HCT116 (cell line): Measurements from ENCODE around the gene ETNK2. TPM values are rescaled to one million over a fixed set of nuclear protein-coding genes. Genes with fewer than 3 reads are reported as not detected.

Source experiments
- ATAC-seq: fragments of 200-7000 bp; cut with Tn5 transposase; 2 replicates; pipeline ENCODE4 v1.9.1; 2020; ENCODE audit warnings: mild to moderate bottlenecking, moderate library complexity
- BruUV-seq: library from RNA; stranded (reverse); fragments of 400-500 nt; replicated peaks from 2 replicates; lab custom pipeline; 2021; lab: Mats Ljungman, UMichigan
- CTCF ChIA-PET: fragments of 300-600 bp; sonication (Branson Sonifier 250); formaldehyde crosslinking; loops from one replicate; lab custom pipeline; 2021; ENCODE audit warnings: antibody characterized with exemption; lab: Charles Lee
- POLR2A ChIA-PET: fragments of 300-600, 350-600 bp; sonication (Branson Sonifier 250); formaldehyde crosslinking; loops from one replicate; lab custom pipeline; 2021; ENCODE audit warnings: antibody characterized with exemption; lab: Charles Lee
- RAD21 ChIA-PET, 2 experiments: fragments of 300-600 bp; sonication (Branson Sonifier 250); formaldehyde crosslinking; loops; one replicate each; lab custom pipeline; 2023; ENCODE audit warnings: low total read pairs in 2 of 2; ENCODE audit not compliant: uncharacterized antibody in 2 of 2, unreplicated experiment in 2 of 2, low non-redundant PET in 1 of 2; lab: Charles Lee
- DNase-seq: peaks from one replicate; pipeline ENCODE4 v3.0.0-alpha.2; 2010; ENCODE audit warnings: low read depth, low spot score
- H2AFZ ChIP-seq: fragments of 200-600 bp; shearing (Covaris generic), sonication (generic); 2 replicates; pipeline ENCODE4 v1.6.1; 2017; ENCODE audit warnings: low read depth, mixed run types, mixed read lengths, antibody characterized with exemption, low read length; ENCODE audit not compliant: poor library complexity, severe bottlenecking
- H3K27ac ChIP-seq: 2 replicates; pipeline ENCODE4 v1.5.1; 2012; ENCODE audit warnings: low read depth, low read length
- H3K27me3 ChIP-seq: fragments of 200-600 bp; sonication (generic); 2 replicates; pipeline ENCODE4 v1.6.1; 2016; ENCODE audit warnings: mixed run types, low read length, mixed read lengths; ENCODE audit not compliant: insufficient read depth
- H3K36me3 ChIP-seq, 2 experiments: fragments of 200-500 bp in 1 of 2; fragments of 200-600 bp in 1 of 2; sonication (Bioruptor generic) in 1 of 2; sonication (generic) in 1 of 2; 2 replicates each; pipeline versions ENCODE4 v1.5.1 to v1.6.1; 2014 to 2016; ENCODE audit warnings: low read length in 2 of 2, inconsistent platforms in 1 of 2, mixed read lengths in 1 of 2, mixed run types in 1 of 2; ENCODE audit not compliant: insufficient read depth in 2 of 2, control insufficient read depth in 1 of 2
- H3K4me1 ChIP-seq, 2 experiments: fragments of 200-600 bp in 1 of 2; sonication (generic) in 1 of 2; 2 replicates each; pipeline versions ENCODE4 v1.5.1 to v1.6.1; 2012 to 2017; ENCODE audit warnings: low read length in 2 of 2, inconsistent platforms in 1 of 2, mild to moderate bottlenecking in 1 of 2, mixed read lengths in 1 of 2, mixed run types in 1 of 2, moderate library complexity in 1 of 2; ENCODE audit not compliant: insufficient read depth in 2 of 2, control insufficient read depth in 1 of 2
- H3K4me2 ChIP-seq: fragments of 200-600 bp; sonication (generic); 2 replicates; pipeline ENCODE4 v1.6.1; 2017; ENCODE audit warnings: mixed run types, low read length, mixed read lengths
- H3K4me3 ChIP-seq, 2 experiments: fragments of 200-600 bp in 1 of 2; sonication (generic) in 1 of 2; replicated peaks in 1 of 2; 2 replicates each; pipeline ENCODE4 v1.5.1; 2011 to 2016; ENCODE audit warnings: low read length in 2 of 2, control low read depth in 1 of 2, low read depth in 1 of 2, mild to moderate bottlenecking in 1 of 2, mixed read lengths in 1 of 2, mixed run types in 1 of 2
- H3K79me2 ChIP-seq: fragments of 200-600 bp; sonication (generic); 2 replicates; pipeline ENCODE4 v1.6.1; 2017; ENCODE audit warnings: mild to moderate bottlenecking, mixed run types, low read length, moderate library complexity, mixed read lengths; ENCODE audit not compliant: insufficient read depth
- H3K9ac ChIP-seq: fragments of 200-600 bp; sonication (generic); 2 replicates; pipeline ENCODE4 v1.6.1; 2016; ENCODE audit warnings: low read length, mixed read lengths
- H3K9me2 ChIP-seq: fragments of 200-600 bp; sonication (generic), shearing (Covaris generic); 2 replicates; pipeline ENCODE4 v1.6.1; 2017; ENCODE audit warnings: mixed run types, mild to moderate bottlenecking, moderate library complexity; ENCODE audit not compliant: insufficient read depth
- H3K9me3 ChIP-seq, 2 experiments: fragments of 200-500 bp in 1 of 2; fragments of 200-600 bp in 1 of 2; sonication (Bioruptor generic) in 1 of 2; sonication (generic) in 1 of 2; 2 replicates each; pipeline ENCODE4 v1.6.1; 2014 to 2017; ENCODE audit warnings: low read length in 2 of 2, mixed read lengths in 2 of 2, inconsistent platforms in 1 of 2, low read depth in 1 of 2, mild to moderate bottlenecking in 1 of 2, mixed run types in 1 of 2, moderate library complexity in 1 of 2; ENCODE audit not compliant: control insufficient read depth in 1 of 2, insufficient read depth in 1 of 2
- H4K20me1 ChIP-seq: fragments of 200-600 bp; sonication (generic), shearing (Covaris generic); 2 replicates; pipeline ENCODE4 v1.6.1; 2017; ENCODE audit warnings: mixed run types, mild to moderate bottlenecking, moderate library complexity; ENCODE audit not compliant: insufficient read depth
- ATF3 ChIP-seq: IDR thresholded peaks from 2 replicates; pipeline ENCODE4 v1.6.1; 2012
- CBX3 ChIP-seq: IDR thresholded peaks from 2 replicates; pipeline ENCODE4 v1.6.1; 2012; ENCODE audit warnings: low read depth
- ELF1 ChIP-seq: IDR thresholded peaks from 2 replicates; pipeline ENCODE4 v1.6.1; 2012; ENCODE audit warnings: low read depth, borderline replicate concordance
- EZH2 ChIP-seq: fragments of 200-600 bp; sonication (generic); IDR thresholded peaks from 2 replicates; pipeline ENCODE4 v1.6.1; 2017; ENCODE audit warnings: antibody characterized with exemption, mixed run types
- EZH2phosphoT487 ChIP-seq: fragments of 200-600 bp; IDR thresholded peaks from 2 replicates; pipeline ENCODE4 v1.6.1; 2018; ENCODE audit warnings: antibody characterized with exemption, borderline replicate concordance
- FOSL1 ChIP-seq: IDR thresholded peaks from 2 replicates; pipeline ENCODE4 v1.6.1; 2012; ENCODE audit warnings: low read depth
- JUND ChIP-seq: IDR thresholded peaks from 2 replicates; pipeline ENCODE4 v1.6.1; 2012
- MAX ChIP-seq: IDR thresholded peaks from 2 replicates; pipeline ENCODE4 v1.6.1; 2012
- POLR2A ChIP-seq: IDR thresholded peaks from 2 replicates; pipeline ENCODE4 v1.7.0; 2011; ENCODE audit warnings: borderline replicate concordance; ENCODE audit not compliant: insufficient read depth, insufficient read length; ENCODE audit errors: extremely low read depth
- POLR2AphosphoS5 ChIP-seq: IDR thresholded peaks from 2 replicates; pipeline ENCODE4 v1.6.1; 2011; ENCODE audit warnings: mild to moderate bottlenecking, low read depth, low read length, moderate library complexity
- RAD21 ChIP-seq: IDR thresholded peaks from 2 replicates; pipeline ENCODE4 v1.6.1; 2012; ENCODE audit warnings: low read depth, mild to moderate bottlenecking
- REST ChIP-seq: IDR thresholded peaks from 2 replicates; pipeline ENCODE4 v1.6.1; 2012; ENCODE audit warnings: low read depth
- SIN3A ChIP-seq: IDR thresholded peaks from 2 replicates; pipeline ENCODE4 v1.6.1; 2012; ENCODE audit warnings: low read depth
- SRF ChIP-seq: IDR thresholded peaks from 2 replicates; pipeline ENCODE4 v1.6.1; 2012; ENCODE audit warnings: low read depth
- ZNF274 ChIP-seq: fragments of 200-500 bp; sonication (Bioruptor generic); IDR thresholded peaks from 2 replicates; pipeline ENCODE4 v1.6.1; 2014; ENCODE audit warnings: mild to moderate bottlenecking, low read depth, low read length, inconsistent platforms
- intact Hi-C: fragments of 100-400 bp; cut with micrococcal nuclease; formaldehyde crosslinking; loops from 2 replicates; pipeline ENCODE4 v1.10.0; 2022
- total RNA-seq: library from RNA; stranded (reverse); gene quantifications from one replicate; pipeline ENCODE4 v1.2.1, GENCODE V29; 2021; ENCODE audit not compliant: unreplicated experiment
- TF ChIP-seq, protein P1 (sequence below): IDR thresholded peaks from 2 replicates; pipeline ENCODE4 v1.6.1; 2011; ENCODE audit warnings: mild to moderate bottlenecking, low read length, moderate library complexity; ENCODE audit not compliant: insufficient replicate concordance; ENCODE audit errors: extremely low read depth
- TF ChIP-seq, protein P2 (sequence below), 3 experiments: fragments of 200-600 bp in 1 of 3; sonication (generic) in 1 of 3; IDR thresholded peaks in 2 of 3; conservative IDR thresholded peaks in 1 of 3; 2 replicates each; pipeline ENCODE4 v1.5.1; 2012 to 2017; ENCODE audit warnings: low read depth in 2 of 3, low read length in 2 of 3, antibody characterized with exemption in 1 of 3, borderline replicate concordance in 1 of 3, control low read depth in 1 of 3, mild to moderate bottlenecking in 1 of 3, mixed read lengths in 1 of 3, mixed run types in 1 of 3, moderate library complexity in 1 of 3; ENCODE audit not compliant: insufficient read depth in 1 of 3

Gene ETNK2
- total RNA-seq, 1 experiment from 2014 or later, result 16.1 TPM

DNA sequence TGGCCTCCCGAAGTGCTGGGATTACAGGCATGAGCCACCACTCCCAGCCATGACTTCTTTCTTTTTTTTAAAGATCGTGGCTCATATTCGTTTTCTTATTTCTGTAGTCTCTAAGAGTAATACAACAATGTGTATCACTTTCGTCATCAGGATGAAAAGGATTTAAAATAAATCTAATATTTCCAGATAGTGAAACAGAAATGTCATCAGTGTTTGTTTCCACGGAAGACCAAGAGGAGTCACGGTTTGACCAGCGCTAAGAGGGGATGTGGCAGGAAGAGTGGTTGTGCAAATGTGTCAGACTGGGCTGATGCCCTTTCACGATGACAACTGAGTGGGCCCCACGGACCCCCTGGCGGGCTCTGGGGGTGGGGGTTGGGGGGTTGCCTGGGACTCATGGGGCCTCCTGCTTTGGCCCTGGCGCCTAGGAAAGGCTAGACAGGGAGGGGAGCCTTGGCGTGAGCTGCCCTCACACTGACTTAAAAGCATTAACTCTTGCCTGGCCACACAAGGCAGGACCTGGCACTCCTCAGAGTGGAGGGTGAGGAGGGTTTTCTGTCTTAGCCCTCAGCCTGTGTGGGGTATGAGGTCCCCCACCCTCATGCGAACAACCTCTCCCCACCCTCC, 70.6 kb downstream of the ETNK2 start:
- TF ChIP-seq RAD21 (no peak), REST (no peak), FOSL1 (no peak), POLR2AphosphoS5 (no peak), ELF1 (no peak), SRF (no peak), MAX (no peak), CBX3 (no peak), EZH2phosphoT487 (no peak), POLR2A (no peak), EZH2 (no peak), ATF3 (no peak), JUND (no peak), SIN3A (no peak), ZNF274 (no peak)
- TF ChIP-seq, protein P1, sequence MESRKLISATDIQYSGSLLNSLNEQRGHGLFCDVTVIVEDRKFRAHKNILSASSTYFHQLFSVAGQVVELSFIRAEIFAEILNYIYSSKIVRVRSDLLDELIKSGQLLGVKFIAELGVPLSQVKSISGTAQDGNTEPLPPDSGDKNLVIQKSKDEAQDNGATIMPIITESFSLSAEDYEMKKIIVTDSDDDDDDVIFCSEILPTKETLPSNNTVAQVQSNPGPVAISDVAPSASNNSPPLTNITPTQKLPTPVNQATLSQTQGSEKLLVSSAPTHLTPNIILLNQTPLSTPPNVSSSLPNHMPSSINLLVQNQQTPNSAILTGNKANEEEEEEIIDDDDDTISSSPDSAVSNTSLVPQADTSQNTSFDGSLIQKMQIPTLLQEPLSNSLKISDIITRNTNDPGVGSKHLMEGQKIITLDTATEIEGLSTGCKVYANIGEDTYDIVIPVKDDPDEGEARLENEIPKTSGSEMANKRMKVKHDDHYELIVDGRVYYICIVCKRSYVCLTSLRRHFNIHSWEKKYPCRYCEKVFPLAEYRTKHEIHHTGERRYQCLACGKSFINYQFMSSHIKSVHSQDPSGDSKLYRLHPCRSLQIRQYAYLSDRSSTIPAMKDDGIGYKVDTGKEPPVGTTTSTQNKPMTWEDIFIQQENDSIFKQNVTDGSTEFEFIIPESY, result no peak
- TF ChIP-seq, protein P2, sequence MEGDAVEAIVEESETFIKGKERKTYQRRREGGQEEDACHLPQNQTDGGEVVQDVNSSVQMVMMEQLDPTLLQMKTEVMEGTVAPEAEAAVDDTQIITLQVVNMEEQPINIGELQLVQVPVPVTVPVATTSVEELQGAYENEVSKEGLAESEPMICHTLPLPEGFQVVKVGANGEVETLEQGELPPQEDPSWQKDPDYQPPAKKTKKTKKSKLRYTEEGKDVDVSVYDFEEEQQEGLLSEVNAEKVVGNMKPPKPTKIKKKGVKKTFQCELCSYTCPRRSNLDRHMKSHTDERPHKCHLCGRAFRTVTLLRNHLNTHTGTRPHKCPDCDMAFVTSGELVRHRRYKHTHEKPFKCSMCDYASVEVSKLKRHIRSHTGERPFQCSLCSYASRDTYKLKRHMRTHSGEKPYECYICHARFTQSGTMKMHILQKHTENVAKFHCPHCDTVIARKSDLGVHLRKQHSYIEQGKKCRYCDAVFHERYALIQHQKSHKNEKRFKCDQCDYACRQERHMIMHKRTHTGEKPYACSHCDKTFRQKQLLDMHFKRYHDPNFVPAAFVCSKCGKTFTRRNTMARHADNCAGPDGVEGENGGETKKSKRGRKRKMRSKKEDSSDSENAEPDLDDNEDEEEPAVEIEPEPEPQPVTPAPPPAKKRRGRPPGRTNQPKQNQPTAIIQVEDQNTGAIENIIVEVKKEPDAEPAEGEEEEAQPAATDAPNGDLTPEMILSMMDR (IDR thresholded peaks at IDR 0.05 in 2 of 3, conservative IDR thresholded peaks at IDR 0.05 in 1 of 3; ENCODE audit: borderline replicate concordance in 1 of 3, insufficient read depth in 1 of 3, low read depth in 2 of 3, low read length in 2 of 3), result no peak
- no peaks in the 10 kb centered on the region for H3K36me3 ChIP-seq
- no peaks in the 10 kb centered on the region for H4K20me1 ChIP-seq
- BruUV-seq, result no TSS peak
- H3K9ac ChIP-seq, result peak overlapping the region; percentile 67
- intact Hi-C loops, result no loop called here
- DNase-seq (no peak), ATAC-seq (no peak)
- H2AFZ ChIP-seq, result no peak overlapping the region
- no peak overlapping the region for H3K4me3 ChIP-seq
- H3K79me2 ChIP-seq, result peaks cover 65% of the 10 kb centered on the region; the same call in 1 of the 2 replicates
- CTCF ChIA-PET, result interaction anchor here (2.6 kb wide), 1 partner anchor 47 kb away, joined by 15 read pairs; no protein-coding TSS in a partner anchor
- H3K4me2 ChIP-seq, result peak overlapping the region; percentile 91
- POLR2A ChIA-PET, result interaction anchor here (0.7 to 1.8 kb wide), 3 partner anchors 9 to 211 kb away, joined by 3 to 7 read pairs (median 3); partner anchors contain the start of gene SOX13
- no peaks in the 10 kb centered on the region for H3K9me2 ChIP-seq
- no peak overlapping the region for H3K27ac ChIP-seq
- RAD21 ChIA-PET, result no interaction called here
- H3K4me1 ChIP-seq, result peaks cover 49 to 71% of the 10 kb centered on the region in 2 experiments
- H3K27me3 ChIP-seq, result no peaks in the 10 kb centered on the region
- no peaks in the 10 kb centered on the region for H3K9me3 ChIP-seq
